GM19099 (cell line): Measurements from ENCODE around the gene PSMB11.

Experiments used
- POLR2A ChIP-seq: IDR thresholded peaks from 3 replicates; pipeline ENCODE4 v1.6.1; 2011; ENCODE audit warnings: low read depth; ENCODE audit not compliant: insufficient read length; ENCODE audit errors: extremely low read depth

PSMB11 gene

GRCh38 chr14:23008831-23009230, 33.2 kb upstream of the PSMB11 start:
- no peak for TF ChIP-seq POLR2A

DNA sequence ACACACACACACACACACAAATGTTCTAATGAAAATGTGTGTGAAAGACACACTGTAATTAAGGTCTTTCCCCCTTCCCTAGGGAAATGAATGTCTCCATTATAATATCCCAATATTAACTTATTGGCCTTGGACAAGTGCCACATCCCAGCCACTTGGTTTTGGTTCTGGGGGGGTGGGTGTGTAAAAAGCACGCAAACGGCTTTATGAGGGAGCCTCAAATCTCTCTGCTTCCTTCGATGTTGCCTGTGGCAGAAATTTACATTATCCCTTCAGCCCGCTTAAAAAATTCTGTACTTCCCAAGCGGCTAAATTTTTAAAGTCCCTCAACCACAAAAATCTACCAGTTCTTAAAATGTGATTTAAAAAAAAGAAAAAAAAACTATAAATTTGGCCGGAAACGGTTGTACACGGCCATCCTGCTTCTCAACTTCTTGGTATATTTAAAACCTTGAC, 32.5 kb upstream of the PSMB11 start:
- no peak for TF ChIP-seq POLR2A

DNA sequence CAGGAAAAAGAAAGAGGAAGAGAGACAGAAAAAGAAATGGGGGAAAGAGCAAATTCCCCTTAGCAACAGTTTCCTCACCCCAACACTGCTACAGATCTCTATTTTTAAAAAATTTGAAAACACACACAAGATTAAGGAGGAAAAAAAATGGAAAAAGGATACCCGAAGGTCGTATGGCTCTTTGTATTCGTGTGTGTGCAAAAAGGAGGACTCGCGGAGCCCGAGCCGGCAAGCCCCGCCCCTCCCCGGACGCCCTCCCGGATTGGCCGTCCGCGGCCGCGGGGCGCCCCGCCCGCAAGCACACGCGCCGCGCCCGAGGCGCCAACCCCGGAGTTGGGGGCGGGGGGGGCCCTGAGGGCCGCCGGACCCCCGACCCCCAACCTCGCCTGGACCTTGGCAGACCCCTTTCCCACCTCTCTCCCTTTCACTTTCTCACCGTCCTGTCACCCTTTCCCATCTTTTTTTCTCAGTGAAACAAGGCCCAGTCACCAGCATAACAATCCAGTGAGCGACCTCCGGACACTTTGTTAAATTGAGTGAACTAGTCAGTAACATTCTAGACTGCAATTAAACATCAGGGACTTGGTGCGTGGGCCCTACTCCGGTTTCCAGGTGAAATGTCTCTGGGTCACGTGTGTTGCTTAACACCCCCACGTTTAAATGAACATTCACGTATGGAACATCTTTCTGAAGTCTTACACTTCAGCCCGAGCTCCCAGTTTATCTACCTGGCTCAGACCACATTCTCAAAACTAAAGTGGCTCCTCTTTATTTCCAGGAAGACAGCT, 31.9 kb upstream of the PSMB11 start, which contains the start of gene C14orf93:
TSS of gene C14orf93 (minus strand) at position 205 of the 788 bp plus-strand sequence. CDS start 11,120 bp downstream, outside the sequence.
- peak; percentile 66 for TF ChIP-seq POLR2A

DNA sequence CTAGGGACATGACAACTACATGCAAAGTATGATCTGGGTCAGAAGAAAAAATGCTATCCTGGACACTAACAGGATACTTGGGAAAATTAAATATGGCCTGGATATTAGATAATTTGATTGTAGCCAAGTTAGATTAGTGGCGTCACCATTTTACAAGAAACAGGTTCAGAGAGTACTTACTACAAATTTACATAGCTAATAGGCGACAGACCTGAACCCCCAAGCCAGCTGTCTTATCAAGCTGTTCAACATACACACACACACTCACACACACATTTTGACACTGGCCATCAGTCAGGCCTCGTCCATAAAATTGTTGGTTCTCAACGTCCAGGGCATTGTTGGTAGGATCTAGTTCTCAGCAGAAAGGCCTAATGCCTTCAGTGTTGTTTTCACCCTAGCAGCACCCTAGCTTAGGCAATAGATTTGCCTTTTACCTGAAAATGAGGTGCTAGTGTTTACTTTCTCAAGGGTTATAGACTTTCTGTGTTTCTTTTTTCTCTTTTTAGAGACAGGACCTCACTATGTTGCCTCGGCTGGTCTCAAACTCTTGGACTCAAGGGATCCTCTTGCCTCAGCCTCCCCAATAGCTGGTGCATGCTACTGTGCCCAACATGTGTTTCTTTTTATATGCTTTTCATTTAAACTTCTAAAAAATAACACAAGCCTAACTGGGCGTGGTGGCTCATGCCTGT, 28.8 kb upstream of the PSMB11 start:
- TF ChIP-seq POLR2A, result no peak

GRCh38 chr14:23015618-23016017, 26.4 kb upstream of the PSMB11 start:
- TF ChIP-seq POLR2A, result no peak

DNA sequence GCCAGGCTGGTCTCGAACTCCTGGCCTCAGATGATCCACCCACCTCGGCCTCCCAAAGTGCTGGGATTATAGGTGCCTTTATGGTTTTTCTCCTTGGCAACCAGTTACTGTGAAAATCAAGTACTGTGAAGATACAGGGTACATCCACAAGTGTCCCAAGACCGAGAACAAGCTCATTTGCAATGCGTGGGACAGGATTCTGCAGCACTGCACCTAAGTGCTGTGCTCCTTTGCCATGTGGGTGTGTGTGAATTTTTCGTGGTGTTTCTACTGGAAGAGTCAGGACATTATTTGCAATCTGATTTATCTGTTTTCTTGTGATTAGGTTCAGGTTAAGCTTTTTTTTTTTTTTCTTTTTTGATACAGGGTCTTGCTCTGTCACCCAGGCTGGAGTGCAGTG, 24.9 kb upstream of the PSMB11 start:
- no peak for TF ChIP-seq POLR2A

DNA sequence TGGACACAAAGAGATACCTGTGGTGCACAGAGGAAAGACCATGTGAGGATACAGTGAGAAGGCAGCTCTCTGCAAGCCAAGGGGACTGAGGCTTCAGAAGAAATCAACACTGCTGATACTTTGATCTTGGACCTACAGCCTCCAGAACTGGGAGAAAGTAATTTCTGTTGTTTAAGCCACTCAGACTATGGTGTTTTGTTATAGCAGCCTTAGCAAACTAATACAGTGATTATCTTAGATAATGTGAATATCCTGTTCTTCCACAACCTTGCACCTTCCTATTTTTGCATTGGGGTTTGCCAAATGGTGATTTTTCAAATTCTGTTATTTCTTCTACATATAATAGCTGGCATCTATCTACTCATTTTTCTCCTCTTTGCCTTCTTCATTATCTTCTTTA, 23.9 kb upstream of the PSMB11 start:
- TF ChIP-seq POLR2A, result no peak

DNA sequence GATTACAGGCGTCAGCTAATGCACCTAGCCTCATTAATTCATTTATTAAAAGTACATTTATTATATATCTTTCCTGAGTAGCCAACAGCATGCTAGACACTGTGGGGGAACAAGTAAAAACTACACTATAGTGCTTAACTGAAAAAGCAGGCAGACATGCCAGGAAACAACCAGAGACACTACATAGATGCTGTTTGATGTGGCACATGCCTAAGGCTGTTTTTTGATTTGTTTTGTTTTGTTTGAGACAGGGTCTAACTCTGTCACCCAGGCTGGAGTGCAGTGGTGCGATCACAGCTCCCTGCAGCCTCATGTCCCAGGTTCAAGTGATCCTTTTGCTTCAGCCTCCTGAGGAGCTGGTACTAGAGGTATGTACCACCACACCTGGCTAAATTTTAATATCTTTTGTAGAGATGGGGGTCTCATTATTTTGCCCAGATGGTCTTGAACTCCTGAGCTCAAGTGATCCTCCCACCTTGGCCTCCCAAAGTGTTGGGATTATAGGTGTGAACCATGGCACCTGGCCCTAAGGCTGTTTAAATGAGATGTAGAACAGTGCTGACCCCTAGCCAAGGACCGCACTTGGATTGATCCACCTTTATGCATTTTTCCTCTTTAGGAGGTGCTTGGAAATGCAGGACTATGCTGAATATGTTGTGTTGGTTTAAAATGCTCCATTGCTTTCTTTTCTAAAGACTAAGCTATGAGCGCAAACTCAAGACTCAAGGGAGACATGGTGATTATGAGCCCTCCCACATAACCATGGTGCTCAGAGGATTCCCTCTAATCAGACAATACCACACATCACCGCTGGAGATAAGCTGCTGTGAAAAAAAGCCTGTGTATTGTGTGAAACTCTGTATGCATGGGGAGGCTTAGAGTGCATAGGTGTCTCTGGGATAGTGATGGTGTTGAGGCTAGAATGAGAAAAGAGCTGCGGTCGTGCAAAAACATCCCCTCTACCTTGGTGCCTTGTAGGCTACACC, 21.6 kb upstream of the PSMB11 start:
- TF ChIP-seq POLR2A, result no peak

DNA sequence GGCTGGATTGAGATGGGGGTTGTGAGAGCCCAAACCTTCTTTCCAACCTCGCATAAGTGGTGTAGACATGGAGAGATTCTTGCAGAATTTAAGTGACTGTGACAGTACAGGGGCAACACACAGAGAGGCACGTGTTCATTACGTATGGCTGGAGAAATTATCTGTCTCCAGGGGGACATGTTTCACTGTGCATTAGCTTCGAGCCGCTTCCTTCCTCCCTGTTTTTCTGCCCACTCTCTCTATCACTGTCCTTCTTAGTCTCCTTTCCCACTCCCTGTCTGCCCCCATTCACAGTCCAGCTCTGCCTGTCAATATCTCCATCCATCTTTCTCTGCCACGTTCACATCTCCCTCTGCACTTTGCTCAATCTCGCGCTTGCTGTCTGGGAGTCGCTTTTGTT, 20.6 kb upstream of the PSMB11 start:
- no peak for TF ChIP-seq POLR2A

DNA sequence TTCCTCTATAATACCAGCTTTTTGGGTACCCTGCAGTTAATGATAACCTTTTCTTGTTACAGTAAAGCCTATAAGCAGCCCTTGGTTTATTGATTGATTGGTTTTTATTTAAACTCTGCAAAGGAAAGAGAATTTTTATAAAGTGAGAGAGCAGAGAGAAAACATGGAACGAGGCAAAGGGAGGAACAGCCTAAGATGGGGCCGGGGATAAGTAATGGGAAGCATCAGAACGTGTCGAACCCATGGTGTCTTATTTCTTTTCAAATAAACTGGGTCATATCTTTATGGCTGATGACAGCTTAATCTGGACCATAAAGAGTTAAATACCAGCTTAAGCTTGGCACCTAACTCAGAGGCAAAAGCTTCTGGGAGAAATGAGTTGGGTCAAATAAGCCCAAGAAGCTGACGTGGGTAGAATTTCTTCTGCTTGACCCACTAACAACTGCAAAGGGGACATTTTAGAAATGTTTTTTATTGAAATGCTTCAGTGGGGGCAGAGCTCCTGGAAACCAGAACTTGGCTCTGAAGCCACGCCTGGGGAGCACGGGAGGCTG, 20.0 kb upstream of the PSMB11 start:
- TF ChIP-seq POLR2A, result no peak

DNA sequence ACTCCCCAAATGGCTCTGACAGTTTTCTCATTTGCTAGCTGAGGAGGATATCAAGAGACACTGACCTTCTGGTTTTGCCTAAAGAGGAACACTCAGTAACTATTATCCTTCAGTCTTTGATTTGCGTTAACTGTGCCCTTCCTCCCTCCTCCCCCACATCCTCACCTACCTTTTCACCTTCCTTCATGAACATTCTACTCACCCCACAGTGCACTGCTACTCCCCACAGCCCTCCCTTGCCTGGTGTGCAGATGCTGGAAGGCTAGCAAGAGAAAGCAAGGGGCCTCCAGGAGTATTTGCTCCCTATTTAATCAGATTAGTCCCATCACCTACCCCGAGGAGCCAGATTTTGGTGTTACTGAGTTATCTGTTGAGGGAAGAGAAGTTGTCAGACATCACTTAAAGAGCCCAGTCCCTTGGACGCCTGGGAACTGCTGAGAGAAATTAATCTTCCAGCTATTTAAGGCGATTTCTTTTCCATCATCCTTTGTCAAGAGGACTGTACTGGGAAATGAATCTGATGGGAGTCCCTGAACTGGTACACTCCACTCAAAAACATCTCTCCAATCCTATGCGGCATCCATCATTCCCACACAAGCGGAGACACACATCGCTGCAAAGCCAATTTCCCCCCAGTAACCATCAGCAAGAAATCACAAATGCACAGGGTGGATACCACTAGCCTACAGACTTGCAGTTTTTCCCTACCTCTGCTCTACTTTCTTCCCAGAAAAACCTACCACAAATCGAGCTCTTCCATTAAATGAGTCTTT, 18.8 kb upstream of the PSMB11 start:
- TF ChIP-seq POLR2A, result no peak

- TF ChIP-seq POLR2A, result no peak
These were observed 18.2 kb upstream of the PSMB11 start for GRCh38 chr14:23023795-23024152.

DNA sequence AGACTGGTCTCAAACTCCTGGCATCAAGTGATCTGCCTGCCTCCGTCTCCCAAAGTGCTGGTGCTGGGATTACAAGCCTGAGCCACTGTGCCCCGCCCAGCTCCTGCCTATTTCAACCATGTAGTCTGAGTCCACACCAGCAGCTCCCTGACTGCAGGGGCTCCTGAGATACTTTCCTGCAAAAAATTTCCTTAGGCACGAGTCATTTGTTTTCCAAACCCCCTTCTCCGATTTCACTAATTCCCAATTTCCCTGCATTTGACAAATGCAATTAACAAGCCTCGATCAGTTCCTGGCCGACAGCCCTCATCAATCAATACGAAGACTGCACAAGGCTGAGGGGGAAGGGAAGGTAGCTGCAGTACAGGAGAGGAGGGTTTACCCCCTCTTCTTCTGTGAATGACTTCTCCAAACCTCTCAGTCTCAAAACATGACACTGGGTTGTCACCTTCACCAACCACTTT, 17.4 kb upstream of the PSMB11 start:
- TF ChIP-seq POLR2A, result no peak
